ENCODE results near the gene DNAJB11.
"Not testable (repeated sequence)": the region's sequence is repeated elsewhere in the genome, so short reads cannot be mapped to it uniquely, and the experiment has no call there.

Gene DNAJB11

GRCh38 chr3:186618318-186618938 is 47.9 kb downstream of the DNAJB11 start:
- DNase-seq (ENCODE audit: low spot score) = no peak

GRCh38 chr3:186619787-186620212 is 49.3 kb downstream of the DNAJB11 start:
- DNase-seq (ENCODE audit: low spot score) = no peak

GRCh38 chr3:186620213-186621092 is 49.9 kb downstream of the DNAJB11 start:
- DNase-seq (ENCODE audit: low spot score) = no peak

GRCh38 chr3:186621894-186622650 is 51.6 kb downstream of the DNAJB11 start:
- no peak for DNase-seq (ENCODE audit: low spot score)

- no peak for DNase-seq (ENCODE audit: low spot score)
Measured at GRCh38 chr3:186622651-186623310, 52.3 kb downstream of the DNAJB11 start.

GRCh38 chr3:186624598-186624997 is 54.1 kb downstream of the DNAJB11 start:
- DNase-seq (ENCODE audit: low spot score) = no peak

- DNase-seq (ENCODE audit: low spot score) = peak; percentile 66
Measured at GRCh38 chr3:186625600-186626042, 55.1 kb downstream of the DNAJB11 start.

- no peak for DNase-seq (ENCODE audit: low spot score)
Measured at GRCh38 chr3:186626254-186626847, 55.8 kb downstream of the DNAJB11 start.

GRCh38 chr3:186627852-186628414 is 57.4 kb downstream of the DNAJB11 start:
- DNase-seq (ENCODE audit: low spot score) = no peak

- no peak for DNase-seq (ENCODE audit: low spot score)
Measured at GRCh38 chr3:186628756-186629155, 58.2 kb downstream of the DNAJB11 start.

GRCh38 chr3:186630950-186631641 is 60.6 kb downstream of the DNAJB11 start:
- DNase-seq (ENCODE audit: low spot score) = no peak

- DNase-seq (ENCODE audit: low spot score) = no peak
Measured at GRCh38 chr3:186633481-186633880, 63.0 kb downstream of the DNAJB11 start.

GRCh38 chr3:186634207-186634606 is 63.7 kb downstream of the DNAJB11 start:
- not testable (repeated sequence) for DNase-seq (ENCODE audit: low spot score)
